ENCODE measurements around the gene CLECL1.
"Not testable (repeated sequence)": the region's sequence is repeated elsewhere in the genome, so short reads cannot be mapped to it uniquely, and the experiment has no call there.

The CLECL1 gene

DNA sequence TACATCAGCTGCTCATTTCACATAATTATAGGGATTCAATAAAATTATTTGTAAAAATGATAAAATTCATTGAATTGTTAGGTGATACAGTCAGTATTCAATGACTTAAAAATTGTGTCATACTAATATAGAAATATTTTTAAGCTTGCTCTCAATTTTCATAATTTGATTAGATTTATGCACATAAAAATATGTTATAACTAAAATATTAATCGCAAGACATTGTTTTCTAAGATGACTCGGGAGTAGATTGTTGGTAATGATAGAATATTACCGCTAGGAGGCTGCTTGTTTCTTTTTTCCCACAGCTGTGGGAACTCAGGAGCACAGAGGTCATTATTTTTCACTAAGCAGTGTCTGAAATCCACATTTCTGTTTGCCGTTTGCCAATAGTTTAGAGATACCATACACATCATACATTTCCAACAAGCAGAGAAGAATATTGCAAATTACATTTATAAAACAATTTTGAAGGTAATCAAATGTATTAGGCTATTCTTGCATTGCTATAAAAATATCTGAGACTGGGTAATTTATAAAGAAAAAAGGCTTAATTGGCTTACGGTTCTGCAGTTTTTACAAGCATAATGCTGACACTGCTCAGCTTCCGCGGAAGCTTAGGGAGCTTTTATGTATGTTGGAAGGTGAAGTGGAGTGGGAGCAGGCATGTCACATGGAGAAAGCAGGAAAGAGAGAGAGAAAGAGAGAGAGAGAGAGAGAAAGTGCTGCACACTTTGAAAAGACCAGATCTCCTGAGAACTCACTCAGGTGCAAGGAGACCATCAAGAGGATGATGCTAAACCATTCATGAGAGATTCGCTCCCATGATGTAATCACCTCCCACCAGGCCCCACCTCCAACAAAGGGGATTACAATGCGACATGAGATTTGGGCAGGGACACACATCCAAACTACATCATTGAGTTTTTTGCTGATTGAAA is 18.6 kb upstream of the CLECL1 start:
- peak; percentile 66 for DNase-seq

DNA sequence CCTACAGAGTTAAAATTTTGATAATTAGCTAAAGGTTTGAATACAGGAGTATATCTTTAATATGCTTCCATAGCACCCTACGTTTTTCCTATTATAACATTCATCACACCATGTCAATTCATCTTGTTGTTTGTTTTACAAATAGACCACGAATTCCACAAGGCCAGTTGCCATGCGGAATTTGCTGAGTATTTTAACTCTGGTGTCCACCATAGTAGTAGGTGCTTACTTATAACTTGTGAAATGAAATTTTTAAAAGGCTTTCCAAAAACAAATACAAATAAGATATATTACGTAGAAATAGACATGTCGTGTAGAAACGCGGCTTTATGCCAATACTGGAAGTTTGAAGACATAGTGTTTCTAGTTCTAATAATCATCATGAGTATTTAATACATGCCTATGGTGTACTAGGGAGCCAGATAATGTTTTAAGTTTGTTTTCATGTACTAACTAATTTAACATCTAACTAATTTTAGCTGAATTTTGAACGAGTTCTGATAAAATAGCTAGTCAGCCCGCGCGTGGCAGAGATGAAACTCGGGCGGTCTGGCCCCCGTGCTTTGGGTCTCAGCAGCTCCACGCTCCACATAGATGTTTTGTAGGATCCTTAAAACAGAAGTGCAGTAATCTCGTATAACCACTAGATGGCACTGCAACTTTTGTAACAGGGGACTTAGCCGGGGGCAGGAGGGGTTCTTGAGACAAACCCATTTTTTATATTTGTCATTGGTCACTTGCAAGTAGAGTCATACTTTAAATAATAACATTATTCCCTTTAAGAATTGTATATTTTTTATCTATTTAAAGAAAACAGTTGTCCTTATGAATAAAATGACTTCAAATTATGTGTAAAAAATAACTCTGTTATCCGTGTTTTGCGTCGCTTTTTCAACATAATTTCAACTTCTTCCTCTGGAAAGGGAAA is 17.6 kb upstream of the CLECL1 start:
- peak; percentile 73 for DNase-seq

DNA sequence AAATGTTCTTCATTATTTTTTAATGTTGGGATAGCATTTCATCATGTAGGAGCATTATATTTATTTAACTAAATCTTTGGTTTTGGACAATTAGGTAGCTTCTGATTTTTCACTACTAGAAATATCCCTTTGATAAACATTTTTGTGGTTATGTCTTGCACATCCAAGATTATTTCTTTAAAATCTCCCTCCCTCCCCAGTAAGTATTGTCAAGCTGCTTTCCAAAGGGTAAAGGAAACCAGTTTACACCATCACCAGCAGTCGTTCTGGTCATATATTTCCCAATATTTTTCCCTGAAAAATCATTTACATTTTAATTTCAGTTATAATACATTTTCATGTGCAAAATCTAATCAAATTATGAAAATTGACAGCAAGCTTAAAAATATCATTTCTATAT is 16.7 kb upstream of the CLECL1 start:
- no peak for DNase-seq

DNA sequence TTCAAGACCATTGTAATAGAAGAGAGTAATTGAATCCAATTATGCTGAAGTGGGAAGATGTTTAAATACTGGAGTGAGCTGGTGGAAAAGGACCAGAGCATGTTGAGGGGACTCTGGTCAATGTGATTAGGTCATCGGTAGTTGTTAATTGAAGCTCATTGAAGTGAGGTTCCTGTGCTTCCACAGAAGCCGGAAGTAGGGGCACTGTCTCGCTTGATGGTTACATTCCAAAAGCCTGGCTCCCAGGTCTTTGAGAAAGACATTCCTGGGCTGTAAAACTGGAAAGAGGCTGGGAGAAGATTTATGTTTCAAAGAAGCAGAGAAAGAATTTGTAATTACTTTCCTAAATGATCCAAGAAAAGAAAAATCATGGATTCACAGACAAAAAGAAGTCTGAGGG is 12.3 kb upstream of the CLECL1 start:
- no peak for DNase-seq

DNA sequence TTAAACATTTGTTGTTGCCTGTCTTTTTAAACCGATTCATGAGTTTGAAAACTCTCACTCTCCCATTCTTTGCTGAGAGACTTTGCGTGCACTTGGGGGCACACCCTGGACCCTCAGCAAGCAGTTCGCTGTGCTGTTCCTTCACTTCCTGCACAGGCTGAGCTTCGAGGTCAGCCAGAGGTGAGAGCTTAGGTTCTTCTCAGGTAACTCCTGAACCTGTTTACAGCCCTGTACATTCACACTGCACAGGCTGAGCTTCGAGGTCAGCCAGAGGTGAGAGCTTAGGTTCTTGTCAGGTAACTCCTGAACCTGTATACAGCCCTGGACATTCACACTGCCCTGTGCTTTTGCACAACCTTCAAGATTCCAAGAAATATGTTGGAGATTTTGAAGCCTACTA is 9.8 kb upstream of the CLECL1 start:
- peak; percentile 57 for DNase-seq

DNA sequence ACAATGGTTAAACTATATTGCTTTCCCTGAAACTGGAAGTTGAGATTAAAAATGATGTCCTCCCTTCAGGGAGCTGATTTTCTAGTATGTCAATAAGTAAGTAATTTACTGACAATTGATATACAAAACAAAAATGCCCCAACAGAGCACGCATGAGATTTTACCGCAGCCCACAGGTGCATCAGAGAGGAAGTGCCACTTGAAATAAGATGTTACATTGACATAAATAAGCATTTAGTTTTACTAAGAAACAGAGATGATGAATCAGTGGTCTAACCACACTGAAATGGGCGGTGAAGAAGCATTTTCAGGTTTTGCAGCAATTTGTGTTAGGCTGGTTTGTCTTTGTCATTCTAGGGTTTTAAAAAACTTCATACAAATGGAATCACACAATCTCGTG is 8.8 kb upstream of the CLECL1 start:
- DNase-seq = peak; percentile 59

DNA sequence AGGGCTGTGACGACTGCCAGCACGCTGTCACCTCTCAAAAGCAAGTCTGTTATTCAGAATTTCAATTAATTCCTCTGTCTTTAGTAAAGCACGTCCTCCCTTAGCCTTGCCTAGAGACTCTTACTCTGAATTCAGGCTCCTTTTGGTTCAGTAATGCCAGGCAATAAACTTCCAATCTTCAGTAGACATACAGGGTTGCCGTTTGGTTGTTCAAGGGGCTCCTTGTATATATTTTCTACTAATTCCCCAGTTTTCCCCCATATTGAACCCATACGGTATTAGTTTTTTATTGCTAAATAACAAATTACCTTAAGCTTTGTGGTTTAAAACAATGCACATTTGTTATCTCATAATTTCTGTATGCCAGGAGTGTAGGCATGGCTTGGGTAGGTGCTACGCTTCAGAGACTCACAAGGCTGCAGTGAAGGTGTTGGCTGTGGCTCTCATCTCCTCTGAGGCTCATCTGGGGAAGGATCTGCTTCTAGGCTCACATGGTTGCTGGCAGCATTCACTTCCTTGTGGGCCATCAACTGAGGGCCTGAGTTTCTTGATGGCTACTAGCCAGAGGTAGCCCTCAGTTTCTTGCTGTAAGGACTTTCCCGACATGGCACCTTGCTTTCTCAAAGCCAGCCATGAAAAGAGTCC is 7.3 kb upstream of the CLECL1 start:
- no peak for DNase-seq

DNA sequence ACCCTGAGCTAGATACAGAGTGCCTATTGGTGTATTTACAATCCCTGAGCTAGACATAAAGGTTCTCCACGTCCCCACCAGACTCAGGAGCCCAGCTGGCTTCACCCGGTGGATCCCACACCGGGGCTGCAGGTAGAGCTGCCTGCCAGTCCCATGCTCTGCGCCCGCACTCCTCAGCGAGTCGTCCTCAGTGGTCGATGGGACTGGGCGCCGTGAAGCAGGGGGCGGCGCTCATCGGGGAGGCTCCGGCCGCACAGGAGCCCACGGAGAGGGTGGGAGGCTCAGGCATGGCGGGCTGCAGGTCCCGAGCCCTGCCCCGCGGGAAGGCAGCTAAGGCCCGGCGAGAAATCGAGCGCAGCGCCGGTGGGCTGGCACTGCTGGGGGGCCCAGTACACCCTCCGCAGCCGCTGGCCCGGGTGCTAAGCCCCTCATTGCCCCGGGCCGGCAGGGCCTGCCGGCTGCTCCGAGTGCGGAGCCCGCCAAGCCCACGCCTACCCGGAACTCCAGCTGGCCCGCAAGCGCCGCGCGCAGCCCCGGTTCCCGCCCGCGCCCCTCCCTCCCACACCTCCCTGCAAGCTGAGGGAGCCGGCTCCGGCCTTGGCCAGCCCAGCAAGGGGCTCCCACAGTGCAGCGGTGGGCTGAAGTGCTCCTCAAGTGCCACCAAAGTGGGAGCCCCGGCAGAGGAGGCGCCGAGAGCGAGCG is 6.7 kb upstream of the CLECL1 start:
- peak; percentile 41 for DNase-seq

DNA sequence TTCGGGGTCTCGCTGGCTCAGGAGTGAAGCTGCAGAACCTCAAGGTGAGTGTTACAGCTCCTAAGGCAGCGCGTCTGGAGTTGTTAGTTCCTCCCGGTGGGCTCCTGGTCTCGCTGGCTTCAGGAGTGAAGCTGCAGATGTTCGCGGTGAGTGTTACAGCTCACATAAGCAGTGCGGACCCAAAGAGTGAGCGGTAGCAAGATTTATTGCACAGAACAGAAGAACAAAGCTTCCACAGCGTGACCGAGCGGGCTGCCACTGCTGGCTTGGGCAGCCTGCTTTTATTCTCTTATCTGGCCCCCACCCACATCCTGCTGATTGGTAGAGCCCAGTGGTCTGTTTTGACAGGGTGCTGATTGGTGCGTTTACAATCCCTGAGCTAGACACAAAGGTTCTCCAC is 6.0 kb upstream of the CLECL1 start:
- not testable (repeated sequence) for DNase-seq

DNA sequence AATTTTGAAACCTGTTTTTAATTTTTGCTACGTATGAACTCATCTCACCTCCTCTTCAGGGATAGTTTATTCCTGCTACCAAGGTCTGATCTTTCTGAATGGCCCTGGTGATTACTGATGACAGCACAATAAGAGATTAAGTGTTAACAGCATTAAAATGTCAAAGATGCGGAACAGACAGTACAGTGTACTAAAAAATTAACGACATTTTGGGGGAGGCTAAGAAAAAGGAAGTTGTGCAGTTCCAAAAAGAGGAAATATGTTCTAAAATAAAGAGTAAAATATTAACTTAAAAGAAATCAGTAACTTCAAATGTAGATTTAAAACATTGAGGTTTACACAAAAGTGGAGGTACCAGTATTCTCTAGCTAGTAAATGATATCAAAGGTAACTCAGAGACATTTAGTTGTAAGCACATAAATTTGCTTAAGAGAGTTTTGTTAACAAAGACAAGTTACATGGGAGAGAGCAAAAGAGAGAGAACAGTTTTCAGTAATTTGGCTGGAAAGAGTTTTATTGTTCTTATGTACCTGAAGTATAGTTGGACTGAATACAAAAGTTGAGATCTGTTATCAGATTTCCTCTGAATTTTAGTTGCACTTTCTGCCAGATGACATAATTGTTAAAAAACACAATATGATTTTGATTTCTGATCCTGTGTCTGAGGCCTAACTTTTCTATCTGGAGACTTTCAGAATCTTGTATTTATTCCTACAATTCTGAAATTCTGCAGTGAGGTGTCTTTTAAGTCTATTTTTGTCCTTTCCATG is 4.2 kb upstream of the CLECL1 start:
- no peak for DNase-seq

DNA sequence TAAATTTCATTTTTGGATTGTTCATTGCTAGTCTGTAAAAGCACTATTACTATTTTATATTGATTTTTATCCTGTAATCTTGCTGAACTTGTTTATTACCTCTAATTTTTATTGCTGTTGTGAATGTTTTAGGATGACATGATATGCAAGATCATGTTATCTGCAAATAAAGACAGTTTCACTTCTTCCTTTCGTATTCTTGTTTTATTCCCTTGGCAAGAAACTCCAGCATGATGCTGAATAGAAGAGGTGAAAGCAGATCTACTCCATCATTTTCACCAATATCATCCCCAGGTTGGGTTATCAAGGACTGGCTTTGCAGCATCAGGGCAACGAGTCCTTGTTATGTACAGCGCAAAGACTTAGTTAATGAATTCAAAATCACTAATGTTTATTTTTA is 2.7 kb upstream of the CLECL1 start:
- DNase-seq = no peak

DNA sequence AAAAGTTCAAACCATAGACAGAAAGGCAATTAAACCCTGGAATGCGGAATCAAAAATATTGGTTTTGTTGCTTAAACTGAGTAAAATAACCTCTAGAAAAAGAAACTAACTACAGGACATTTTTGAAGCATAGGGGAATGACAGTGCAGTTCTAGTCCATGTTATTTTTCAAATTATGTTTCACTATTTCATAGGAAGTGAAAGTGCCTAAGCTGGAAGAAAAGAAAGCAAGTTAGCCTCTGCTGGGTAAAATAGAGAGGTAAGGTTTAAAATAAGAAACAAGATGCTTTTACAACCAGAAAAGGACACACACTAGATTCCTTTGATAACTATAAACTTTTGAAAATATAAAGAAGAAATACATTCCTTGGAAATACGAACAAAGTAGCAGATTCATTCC is 1.1 kb downstream of the CLECL1 start:
- DNase-seq = no peak

DNA sequence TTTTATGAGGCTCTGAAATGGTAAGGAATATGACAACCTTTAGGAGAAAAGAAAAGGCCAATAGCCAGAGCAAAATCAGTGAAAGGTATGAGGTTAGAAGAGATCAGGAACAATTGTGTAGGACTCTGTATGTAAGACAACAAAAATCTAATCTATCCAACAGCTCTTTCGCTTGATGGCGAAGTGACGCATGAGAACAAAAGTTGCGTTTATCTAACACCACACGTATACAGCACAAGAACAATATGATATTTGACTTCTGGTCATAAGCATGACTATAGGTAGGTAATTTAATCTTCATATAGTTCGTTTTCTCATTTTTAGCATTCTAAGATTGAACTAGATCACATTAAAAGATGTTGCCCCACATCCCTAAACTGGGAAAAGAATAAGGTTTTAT is 1.5 kb downstream of the CLECL1 start:
- no peak for DNase-seq

DNA sequence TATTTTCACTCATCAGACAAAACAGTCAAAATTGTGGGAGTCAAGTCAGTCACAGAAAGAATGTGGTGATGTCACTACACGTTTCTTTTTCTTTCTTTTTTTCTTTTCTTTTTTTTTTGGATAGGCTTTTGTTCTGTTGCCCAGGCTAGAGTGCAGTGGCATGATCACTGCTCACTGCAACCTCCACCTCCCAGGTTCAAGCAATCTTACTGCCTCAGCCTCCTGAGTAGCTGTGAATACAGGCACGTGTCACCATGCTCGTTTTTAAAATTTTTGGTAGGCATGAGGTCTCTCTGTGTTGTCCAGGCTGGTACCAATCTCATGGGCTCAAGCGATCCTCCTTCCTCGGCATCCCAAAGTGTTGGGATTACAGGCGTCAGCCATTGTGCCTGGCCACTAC is 2.3 kb downstream of the CLECL1 start:
- DNase-seq = no peak

DNA sequence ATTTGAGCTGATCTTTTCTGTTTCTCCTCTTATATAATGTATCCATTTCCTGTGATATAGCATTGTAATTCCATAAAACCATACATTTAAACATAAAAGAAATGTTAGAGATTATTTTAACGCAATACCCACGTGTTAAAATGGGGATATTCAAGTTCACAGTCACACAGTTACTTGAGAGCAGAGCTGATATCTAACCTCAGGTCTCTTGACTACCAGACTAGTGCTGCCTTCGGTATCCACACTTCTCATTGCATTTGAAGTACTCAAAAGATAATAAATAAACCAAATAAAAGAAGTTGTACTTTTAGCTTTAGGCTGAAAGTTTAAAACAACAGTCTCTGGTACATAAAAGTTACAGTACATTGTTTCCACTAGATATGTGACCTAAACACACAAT is 2.9 kb downstream of the CLECL1 start:
- DNase-seq = no peak

DNA sequence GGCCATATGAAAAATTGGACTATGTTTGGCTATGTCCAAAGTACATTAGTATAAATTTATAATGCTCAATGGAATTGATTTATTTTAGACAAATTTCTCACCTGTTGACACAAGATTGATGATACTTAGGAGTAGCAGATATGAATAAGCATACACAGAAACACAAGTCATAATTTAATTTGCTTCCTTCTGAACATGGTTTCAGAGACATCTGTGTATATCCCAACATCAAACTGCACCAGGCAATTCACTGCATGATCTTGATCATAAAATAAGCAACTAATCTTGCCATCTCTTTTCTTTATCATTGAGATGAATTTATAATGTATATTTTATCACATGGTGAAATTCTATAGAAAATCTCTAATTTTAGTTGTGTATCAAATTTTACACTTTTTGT is 3.8 kb downstream of the CLECL1 start:
- no peak for DNase-seq

DNA sequence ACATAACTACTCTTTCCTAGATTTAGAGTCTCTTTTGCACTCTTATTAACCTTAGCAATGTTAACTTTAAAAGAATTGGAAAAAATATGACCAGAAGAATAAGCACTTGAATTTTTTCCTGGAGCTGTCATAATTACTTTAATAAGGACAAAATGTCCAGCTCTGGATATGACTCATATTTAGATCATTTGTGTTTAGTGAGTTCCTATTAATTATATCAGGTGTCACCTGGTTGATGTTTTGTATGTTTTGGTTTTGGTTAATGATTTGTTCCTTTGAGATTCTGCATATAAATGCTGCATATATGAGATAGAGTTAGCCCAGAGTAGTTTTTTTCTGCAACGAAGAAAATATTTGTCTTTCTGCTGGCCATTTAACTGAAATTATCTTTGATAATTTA is 5.1 kb downstream of the CLECL1 start:
- DNase-seq = no peak

DNA sequence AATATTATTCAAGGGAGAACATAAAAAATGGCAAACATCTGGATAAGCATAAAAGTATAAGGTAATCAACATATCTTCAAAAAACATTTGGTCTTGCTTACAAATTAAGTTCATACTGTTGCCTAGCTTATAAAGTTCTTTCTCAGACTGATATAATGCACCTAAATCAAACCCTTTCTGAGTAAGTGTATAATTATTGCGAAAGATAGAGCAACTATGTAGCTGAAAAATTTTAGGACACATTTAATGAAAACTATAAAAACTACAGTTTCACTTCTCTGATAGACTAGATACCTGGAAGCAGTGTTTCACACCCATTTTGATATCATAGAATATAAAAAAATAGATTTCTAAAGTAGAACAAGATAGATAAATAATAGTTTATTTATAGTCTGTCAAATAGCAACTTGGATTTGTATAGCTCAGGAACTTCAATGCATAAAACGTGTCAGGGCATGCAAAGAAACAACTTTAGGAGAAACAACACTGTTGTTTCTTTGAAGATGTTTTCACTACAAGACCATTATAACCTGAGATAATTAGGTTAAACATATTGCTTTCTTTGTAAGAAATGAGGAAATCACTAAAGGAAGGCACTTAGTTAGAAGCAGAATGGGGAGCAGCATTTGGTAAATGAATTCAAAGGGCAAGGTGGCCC is 7.6 kb downstream of the CLECL1 start:
- no peak for DNase-seq

DNA sequence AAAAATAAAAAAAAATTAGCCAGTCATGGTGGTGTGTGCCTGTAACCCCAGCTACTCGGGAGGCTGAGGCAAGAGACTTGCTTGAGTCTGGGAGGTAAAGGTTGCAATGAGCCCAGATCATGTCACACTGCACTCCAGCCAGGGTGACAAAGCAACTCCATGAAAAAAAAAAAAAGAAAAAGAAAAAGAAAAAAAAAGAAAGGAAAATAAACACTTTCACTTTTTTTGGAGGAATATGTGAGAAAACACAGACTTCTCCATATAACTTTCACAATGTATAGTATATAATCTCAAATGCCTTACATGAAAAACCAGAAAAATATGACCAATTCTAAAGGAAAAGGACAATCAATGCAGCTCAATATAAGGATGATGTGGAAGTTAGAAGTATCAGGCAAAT is 8.9 kb downstream of the CLECL1 start:
- DNase-seq = no peak

DNA sequence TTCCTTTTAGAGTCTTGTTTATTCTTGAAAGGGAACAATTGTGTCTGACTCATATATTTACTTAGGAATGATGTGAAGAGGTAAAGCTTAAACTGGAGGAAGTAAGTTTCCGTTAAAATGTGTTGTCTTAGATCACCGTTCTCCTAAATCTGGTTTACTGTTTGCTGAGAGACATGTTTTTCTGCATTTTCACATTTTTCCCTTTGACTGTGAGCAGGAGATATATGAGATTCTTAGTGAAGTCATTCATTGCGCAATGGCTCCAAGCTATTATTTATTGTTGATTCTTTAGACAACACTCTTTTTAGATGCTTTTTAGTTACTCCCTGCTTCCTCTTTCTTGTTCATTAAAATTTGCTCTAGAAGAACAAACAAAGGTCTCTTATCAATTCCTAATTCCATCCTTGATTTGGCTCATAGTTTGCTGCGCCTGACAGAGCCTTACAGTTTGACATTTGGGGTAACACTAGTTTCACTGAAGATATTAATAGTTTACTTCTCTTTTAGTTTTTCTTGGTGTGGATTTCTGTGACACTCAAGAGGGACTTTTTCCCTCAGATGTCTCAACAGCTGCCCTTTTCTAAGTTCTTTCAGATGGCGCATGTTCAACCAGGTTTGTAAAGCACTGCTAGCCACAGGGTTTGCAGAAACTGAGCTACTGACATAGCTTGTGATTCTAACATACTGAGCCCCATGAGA is 11.4 kb downstream of the CLECL1 start:
- DNase-seq = no peak

DNA sequence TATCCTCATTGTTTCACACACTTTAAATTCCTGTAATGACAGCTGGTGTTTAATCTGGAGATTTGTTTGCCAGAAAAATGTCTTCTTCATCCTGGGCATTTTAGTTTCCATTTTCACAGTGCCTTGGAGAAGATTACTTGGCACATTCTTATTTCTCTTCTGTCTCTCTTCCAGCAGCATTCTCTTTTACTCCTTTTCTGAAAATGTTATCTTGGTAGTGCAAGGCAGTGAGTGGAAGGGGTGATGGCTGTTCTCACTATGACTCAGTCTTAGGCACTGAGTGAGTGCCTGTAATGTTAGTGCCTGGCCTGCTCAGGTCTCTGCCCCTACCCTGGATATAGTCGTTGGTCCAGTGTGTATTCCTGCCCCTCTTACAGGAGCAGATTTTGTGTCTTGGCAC is 13.1 kb downstream of the CLECL1 start:
- no peak for DNase-seq
